ENCODE data around the gene TRABD2B. TPM values are rescaled to one million over a fixed set of nuclear protein-coding genes. Genes with fewer than 3 reads are reported as not detected.

The TRABD2B gene
- total RNA-seq, 4 donors from 2014 or later: 0.35 to 2.5 (median 0.88) TPM

DNA sequence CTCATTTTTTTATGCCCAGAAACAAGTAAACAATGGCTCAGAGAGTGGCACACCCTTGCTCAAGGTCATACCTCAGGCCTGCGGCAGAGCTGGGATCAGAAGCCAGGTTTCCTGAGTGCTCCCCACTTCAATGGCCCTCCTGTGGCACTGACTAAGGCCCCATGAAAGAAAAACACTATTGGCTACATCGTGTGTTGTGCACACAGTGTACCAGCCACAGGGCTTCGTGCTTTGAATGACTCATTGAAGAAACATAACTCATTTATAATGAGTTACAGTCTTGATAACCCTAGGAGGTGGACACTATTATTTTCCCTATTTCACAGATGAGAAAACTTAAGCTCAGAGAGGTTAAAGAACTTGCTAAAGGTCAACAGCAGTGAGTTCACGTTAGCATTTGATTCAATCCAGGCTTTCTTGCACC, 91.2 kb downstream of the TRABD2B start:
- H3K9me3 ChIP-seq: no peaks in the 10 kb centered on the region
- H3K4me1 ChIP-seq: no peaks in the 10 kb centered on the region
- no peak overlapping the region for H3K4me3 ChIP-seq
- TF ChIP-seq, protein P1, sequence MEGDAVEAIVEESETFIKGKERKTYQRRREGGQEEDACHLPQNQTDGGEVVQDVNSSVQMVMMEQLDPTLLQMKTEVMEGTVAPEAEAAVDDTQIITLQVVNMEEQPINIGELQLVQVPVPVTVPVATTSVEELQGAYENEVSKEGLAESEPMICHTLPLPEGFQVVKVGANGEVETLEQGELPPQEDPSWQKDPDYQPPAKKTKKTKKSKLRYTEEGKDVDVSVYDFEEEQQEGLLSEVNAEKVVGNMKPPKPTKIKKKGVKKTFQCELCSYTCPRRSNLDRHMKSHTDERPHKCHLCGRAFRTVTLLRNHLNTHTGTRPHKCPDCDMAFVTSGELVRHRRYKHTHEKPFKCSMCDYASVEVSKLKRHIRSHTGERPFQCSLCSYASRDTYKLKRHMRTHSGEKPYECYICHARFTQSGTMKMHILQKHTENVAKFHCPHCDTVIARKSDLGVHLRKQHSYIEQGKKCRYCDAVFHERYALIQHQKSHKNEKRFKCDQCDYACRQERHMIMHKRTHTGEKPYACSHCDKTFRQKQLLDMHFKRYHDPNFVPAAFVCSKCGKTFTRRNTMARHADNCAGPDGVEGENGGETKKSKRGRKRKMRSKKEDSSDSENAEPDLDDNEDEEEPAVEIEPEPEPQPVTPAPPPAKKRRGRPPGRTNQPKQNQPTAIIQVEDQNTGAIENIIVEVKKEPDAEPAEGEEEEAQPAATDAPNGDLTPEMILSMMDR (IDR thresholded peaks at IDR 0.05): peak in 2 of 6 experiments; percentile 11 to 22
- no peak for TF ChIP-seq POLR2A (IDR thresholded peaks at IDR 0.05)
- H3K36me3 ChIP-seq: no peaks in the 10 kb centered on the region
- H3K27me3 ChIP-seq: no peaks in the 10 kb centered on the region
- peak overlapping the region in 2 of 4 donors; percentile 51 to 66 for H3K27ac ChIP-seq
- DNase-seq: peak in 2 of 3 donors; percentile 63 to 64

DNA sequence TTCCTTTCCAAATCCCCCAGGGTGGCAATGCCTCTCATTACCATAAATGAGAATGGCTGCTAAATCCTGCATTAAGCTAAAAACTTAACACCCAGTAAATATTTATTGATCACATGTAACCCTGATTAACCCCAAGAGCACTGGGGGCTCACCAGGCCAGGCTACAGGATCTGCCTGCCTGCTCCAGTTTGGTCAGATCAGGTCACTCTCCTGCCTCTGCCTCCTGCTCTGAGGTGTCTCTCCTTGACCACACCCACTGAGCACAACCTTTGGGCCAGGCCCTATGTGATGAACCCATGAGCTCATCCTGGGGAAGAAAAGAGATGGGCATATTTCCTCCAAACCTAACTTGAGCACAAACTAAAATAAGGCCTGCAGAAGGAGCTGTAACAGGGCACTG, 93.5 kb downstream of the TRABD2B start:
- H3K27me3 ChIP-seq: no peaks in the 10 kb centered on the region
- DNase-seq: peak in 1 of 3 donors; percentile 59
- no peak overlapping the region for H3K4me3 ChIP-seq
- no peaks in the 10 kb centered on the region for H3K36me3 ChIP-seq
- no peaks in the 10 kb centered on the region for H3K4me1 ChIP-seq
- no peak overlapping the region for H3K27ac ChIP-seq
- TF ChIP-seq, protein P1 (IDR thresholded peaks at IDR 0.05): no peak
- no peak for TF ChIP-seq POLR2A (IDR thresholded peaks at IDR 0.05)
- H3K9me3 ChIP-seq: no peaks in the 10 kb centered on the region

DNA sequence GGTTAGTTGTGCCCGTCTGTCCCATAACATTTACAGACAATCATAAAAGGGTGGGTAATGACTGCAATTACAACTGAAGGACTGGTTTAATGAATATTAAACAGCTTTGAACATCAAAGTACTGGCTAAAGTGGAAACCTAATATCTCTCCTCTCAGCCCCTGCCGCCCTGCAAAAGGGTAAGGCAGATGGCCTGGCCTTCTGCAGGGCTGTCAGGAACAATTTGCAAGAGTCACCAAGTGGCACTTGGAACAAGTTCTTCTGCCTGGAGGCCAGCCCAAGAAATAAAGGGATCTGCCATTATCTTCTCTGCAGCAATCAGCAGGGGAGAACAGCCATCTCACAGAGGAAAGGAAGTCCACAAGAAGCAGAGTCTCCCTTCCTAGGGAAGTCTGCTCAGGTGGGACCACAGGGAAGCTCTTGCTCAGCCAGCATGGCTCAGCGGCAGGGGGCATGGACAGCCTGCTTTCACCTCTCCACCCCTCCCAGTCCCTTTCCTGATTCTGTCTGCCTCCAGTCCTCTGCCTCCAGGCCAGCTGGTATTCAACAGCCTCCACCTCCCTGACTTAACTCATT, 96.1 kb downstream of the TRABD2B start:
- H3K36me3 ChIP-seq: no peaks in the 10 kb centered on the region
- no peak for DNase-seq
- no peaks in the 10 kb centered on the region for H3K4me1 ChIP-seq
- H3K27me3 ChIP-seq: no peaks in the 10 kb centered on the region
- no peaks in the 10 kb centered on the region for H3K9me3 ChIP-seq
- TF ChIP-seq, protein P1 (IDR thresholded peaks at IDR 0.05): no peak
- TF ChIP-seq POLR2A (IDR thresholded peaks at IDR 0.05): no peak
- no peak overlapping the region for H3K27ac ChIP-seq
- no peak overlapping the region for H3K4me3 ChIP-seq

DNA sequence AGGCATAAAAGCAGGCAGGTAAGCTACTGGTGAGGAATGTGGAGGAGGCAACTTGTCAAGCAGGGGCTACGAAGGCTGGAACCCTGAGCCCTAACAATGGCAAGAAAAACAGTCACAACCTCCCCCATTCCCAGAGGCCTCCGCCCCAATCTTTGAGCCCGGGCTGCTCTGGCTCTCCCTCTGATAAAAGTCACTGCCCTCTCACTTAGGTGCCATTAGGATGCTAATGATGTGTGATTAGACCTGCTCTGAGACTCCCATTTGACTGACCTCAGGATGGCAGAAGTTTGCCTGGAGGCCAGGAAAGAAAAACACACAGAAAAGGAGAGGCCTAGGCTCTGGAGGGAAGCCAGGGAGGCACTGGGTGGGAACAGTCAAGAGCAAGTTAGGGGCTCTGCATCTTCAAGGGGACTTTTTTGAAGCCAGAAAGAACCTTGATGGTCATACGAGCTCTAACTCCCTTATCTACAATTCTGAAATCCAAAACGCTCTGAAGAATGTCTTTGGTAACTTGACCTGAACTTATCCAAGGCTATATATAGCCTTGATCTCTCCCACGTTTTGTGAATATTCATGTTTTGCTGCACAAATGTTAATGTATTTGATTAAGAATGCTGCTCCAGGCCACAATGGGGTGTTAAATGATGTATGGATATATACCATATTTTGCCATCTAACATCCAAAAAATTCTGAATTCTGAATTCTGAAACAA, 98.9 kb downstream of the TRABD2B start:
- Histone ChIP-seq H3K36me3 (no peaks in the 10 kb centered on the region), H3K9me3 (no peaks in the 10 kb centered on the region), H3K27ac (no peak overlapping the region), H3K4me3 (no peak overlapping the region), H3K4me1 (peaks cover 0 to 5% (median 0%) of the 10 kb centered on the region in 4 donors), H3K27me3 (no peaks in the 10 kb centered on the region)
- TF ChIP-seq, protein P1 (IDR thresholded peaks at IDR 0.05): no peak
- no peak for TF ChIP-seq POLR2A (IDR thresholded peaks at IDR 0.05)
- no peak for DNase-seq

DNA sequence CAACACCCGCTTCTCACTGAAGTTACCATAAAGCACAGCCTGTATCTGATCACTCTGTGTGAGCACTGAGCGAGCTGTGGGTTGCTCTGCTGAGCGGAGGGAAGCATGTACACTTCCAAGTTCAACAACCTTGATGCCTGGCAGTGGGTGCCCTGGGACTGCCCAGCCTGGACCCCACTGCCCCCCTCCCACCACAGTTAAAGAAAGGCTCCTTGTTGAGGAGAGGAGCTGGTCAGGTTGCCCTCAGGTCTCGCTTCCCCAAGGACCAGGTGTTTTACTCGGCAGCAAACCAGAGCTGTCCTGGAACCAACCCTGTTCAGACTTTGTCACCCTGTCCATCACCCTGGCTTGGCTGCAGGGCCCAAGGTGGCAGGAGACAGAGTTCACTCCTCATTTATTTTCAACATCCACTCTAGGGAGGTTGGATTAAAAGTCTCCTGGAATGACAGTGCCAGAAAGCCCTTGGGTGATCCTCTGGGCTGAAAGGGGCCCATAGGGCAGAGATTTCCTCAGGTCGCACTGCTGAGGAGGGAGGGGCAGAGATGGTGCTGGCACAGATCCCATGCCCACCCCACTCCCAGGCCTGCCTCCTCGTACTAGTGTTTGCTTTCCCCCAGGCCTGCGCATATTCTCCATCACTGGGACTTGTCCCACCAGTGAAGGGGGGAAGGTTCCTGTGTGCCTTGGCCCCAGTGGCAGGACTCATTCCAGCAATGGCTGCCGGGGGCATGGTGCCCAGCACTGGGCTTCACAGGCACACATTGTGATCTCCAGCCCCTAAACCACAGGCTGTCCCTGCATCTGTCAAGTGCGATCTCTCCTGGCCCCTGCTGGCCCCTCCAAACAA, 101.7 kb downstream of the TRABD2B start:
- TF ChIP-seq POLR2A (IDR thresholded peaks at IDR 0.05): no peak
- TF ChIP-seq, protein P1 (IDR thresholded peaks at IDR 0.05): no peak
- Histone ChIP-seq H3K36me3 (no peaks in the 10 kb centered on the region), H3K27ac (peak overlapping the region in 3 of 4 donors; percentile 25 to 83 (median 68)), H3K9me3 (no peaks in the 10 kb centered on the region), H3K4me3 (no peak overlapping the region), H3K4me1 (peaks cover 0 to 5% (median 0%) of the 10 kb centered on the region in 4 donors), H3K27me3 (no peaks in the 10 kb centered on the region)
- peak in 1 of 3 donors; percentile 58 for DNase-seq
